ENCODE measurements around the gene SEPTIN8.

SEPTIN8 gene, protein sequence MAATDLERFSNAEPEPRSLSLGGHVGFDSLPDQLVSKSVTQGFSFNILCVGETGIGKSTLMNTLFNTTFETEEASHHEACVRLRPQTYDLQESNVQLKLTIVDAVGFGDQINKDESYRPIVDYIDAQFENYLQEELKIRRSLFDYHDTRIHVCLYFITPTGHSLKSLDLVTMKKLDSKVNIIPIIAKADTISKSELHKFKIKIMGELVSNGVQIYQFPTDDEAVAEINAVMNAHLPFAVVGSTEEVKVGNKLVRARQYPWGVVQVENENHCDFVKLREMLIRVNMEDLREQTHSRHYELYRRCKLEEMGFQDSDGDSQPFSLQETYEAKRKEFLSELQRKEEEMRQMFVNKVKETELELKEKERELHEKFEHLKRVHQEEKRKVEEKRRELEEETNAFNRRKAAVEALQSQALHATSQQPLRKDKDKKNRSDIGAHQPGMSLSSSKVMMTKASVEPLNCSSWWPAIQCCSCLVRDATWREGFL

DNA sequence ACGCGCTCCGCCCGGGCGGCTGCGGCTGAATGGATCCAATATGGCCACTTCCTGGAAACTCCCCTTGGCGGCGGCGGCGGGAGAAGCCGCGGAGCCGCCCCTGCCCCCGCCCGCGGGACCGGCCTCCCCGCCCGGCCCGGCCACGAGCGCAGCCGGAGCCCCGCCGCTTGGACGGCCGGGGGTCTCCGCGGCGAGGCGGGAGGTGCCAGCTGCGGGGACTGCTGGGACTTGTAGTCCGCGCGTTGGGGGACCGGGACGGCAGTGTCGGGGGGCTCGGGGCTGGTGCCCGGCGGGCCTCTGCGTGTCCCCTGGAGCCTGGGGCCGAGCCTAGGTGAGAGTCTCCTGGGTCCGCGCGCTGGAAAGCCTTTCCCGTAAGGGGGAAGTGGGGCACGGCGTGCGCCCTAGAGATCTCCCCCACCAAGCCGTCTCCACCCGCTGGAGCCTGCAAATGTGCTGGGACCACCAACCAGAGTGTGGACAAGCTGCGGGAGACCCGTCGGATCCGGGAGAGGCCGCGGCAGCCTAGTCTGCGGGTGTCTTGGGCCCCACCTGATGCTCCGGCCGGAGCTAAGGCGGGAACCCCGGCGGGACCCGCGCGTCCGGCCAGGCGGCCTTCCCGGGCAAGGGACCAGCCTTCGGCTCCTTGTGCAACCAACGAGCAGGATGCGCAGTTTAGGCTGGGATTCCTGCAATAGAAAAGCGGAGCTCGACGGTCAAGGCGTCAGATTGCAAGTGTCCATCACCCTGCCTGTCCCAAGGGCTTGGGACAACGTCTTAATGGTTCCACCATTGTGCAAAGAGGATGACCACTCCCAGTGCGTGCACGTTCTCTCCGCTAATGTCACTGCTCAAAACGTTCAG lies at the start of gene SEPTIN8:
Gene SEPTIN8 (minus strand): TSS at position 31 of the 861 bp plus-strand sequence. CDS start 102 bp downstream, outside the sequence.
- no peak for DNase-seq

DNA sequence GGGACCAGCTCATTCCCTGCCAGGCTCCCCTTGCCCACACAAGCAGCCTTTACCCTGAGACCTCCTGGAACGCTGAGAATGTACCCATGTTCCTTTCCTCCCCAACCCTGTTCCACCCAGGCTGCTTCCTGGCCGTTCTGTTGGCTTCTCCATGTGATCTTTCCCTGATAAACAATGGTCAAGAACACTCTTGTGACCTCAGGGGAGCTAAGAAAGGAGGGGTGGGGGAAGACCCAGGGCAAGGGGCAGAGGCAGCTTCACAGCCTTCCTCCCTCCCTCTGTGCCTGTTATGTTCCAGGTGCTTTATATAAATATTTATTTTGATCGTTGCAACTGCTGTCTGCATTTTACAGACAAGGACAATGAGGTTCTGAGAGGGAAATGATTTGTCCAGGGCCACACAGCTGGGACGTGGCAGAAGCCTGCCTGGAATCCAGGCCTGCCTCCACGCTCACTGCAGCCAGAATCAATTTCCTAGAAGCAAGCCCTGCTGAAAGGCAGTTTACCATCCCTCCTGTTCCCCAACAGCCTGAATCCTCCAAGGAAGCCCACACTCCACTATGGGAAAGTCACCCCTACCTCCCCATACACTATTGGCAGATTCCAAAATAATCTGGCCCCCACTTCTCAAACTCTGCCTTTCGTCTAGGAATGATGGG lies 49.5 kb upstream of the SEPTIN8 start:
- DNase-seq: no peak

DNA sequence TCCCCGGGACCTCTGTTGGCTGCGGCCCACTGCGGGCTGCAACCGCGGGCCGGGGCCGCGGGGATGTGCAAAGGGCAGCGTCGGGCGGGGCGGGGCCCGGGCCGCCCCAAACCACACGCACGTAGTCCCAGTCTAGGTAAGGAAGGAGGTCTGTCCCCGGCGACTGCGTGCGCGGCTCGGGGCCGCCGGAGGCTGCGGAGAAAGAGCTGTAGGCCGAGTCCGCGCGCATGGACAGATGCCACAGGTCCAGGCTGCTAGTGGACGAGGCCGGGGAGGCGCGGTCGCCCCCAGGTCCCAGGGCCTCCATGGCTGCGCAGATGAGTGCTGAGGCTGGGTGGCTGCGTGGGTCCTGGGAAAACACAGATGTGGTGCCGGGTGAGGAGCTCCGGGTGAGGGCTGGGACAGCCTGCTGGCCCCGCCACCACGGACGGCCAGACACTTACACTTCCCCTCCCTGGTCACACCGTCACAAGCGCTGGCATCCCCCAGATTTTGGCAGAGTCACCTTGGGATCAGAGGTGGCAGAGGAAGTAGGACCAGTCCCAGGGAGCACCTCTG lies 48.9 kb upstream of the SEPTIN8 start:
- DNase-seq: no peak

DNA sequence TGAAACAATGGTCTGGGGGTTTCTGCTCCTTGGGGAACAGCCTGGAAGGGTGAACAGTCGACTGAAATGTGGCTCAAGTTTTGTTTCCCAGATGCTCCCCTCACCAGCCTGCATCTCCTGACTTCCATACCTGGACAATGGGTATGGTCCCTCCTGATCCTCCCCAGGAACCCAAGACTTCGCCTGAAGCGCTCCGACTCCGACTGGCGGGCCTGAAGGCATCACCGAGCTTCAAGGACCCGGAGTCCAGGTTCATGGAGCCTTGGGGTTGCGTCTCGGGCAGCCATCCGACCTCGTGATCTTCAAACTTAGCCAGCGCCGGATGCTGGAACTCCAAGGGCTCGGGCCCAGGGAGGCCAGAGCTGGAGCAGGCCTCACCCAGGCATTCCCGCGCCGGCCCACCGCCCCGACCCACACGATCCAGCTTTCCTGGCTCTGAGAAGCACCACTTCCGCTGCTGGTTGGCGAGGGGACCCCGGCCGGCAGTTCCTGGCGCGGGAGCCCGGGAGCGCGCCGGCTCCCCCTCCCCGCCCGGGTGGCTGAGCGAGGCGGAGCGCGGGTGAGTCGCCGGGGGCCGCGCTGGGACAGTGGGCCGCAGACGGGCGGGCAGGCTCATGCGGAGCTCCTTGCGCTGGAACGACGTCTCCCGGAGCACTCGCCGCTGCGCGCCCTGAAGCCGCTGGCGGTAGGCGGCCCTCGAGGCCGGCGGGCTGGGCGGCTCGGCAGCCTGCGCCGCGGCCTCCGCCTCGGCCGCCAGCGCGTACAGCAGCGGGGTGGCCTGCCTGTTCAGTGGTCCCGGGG lies 48.2 kb upstream of the SEPTIN8 start:
- DNase-seq: no peak

DNA sequence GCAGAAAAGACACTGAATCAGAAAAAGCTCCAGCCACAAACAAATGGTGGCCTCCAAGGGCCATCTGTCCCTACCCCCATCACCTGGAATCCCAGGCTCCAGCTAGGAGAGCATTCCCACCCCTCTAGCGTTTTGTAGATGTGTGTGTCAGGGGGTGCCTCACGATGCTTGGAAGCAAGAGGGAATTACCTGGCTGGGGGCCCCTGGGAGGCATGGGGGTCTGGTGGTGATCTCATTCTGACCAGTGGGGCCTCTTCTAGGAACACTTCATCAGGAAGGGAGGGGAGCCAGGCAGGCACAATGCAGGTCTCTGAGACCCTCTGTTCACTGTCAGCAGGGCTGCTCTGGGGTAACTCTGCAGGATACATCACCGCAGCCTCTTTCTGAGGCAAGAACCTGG lies 47.4 kb upstream of the SEPTIN8 start:
- DNase-seq: no peak

DNA sequence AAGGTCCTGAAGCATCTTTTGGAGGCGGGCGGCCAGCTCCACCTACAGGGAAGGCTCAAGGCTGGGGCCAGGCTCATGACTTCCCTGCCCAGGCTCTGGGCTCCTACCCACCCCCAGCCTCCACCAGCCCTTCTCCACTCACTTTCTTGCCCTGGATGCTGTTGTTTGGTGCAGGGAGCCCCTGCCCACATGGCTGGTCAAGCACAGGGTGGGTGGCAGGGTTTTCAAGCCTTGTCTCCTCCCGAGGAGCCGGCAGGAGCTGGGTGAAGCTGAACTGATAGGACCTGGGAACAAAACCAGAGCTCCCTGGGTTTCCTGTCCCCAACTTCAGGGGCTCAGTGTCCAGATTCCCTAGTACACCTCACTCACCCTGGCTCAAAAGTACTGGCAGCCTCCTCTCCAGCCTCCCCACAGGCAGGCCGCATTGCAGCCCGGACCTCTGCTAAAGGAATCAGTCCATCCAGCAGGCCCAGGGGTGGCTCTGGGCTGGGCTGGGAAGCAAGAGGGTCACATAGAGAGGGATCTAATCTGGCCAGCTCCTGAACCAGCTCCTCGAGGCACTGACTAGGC lies 46.5 kb upstream of the SEPTIN8 start:
- no peak for DNase-seq

DNA sequence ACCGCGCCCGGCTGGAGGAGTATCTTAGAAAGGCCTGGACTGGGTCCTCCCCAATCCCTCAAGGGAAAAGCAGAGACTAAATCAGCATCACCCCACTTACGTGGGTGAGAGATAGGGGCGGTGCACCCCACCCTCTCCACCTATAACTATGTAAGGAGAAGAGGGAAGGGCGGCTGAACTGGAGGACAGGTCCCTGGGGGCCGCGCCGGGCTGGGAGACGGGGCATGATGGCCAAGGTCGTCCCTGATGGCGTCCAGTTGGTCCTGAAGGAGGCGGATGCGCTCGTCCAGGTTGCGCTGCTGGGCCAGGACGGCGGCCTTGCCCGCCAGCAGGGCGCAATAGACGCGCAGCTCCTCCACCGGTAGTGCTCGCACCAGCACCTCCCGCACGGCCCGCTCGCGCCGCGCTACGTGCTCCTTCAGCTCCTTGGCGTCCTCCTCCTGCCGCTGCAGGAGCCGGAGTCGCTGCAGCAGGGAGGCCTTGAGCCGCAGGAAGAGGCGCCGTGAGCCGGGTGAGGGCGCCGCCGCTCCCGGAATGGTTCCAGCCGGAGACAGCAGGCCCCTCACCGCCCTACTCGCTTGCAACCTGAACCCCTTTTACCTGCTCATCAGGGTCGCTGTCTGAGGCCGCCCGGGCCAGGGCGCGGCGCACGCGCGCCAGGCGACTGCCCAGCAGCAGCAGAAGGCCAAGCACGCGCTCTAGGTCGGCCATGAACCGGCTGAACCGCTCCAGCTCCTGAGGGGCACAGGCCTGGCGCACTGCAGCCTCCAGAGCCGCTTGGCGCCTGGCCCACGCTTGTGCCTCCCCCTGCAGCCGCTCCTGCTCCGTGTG lies 45.8 kb upstream of the SEPTIN8 start:
- DNase-seq: no peak

DNA sequence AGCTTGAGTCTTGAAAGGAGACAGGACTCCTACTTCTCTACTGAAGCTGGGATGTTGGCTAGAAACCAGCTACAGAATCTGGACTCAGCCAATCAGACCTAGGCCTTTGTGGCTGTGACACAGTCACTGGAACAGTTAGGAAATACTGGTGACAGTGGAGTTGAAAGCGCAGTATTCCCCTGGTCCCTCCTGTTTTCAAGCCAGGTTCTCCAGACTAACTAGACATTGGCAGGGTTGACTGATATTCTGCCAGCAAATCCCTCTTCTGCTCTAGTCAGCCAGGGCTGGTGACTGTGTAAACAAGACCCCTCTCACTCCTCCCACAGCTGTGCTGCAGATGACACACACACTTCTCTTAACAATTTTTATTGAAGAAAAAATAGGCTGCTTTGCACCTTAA lies 44.8 kb upstream of the SEPTIN8 start:
- DNase-seq: no peak

DNA sequence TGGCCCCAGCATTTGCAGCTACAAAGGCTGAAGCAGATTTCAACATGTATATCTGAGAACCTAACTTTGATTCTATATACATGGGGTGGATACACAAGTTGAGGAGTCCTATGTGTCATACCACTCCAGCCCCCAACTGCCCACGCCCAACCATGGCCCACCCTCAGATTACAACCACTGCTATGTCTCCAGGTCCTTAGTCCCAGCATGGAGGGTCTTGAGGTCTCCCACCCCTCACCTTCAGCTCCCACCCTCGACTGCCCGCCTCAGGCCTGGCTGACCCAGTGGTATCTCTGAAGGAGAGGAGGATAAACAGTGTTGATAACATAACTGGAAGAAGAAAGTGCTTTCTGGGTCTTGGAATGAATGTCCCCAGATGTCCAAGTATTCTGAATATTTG lies 44.3 kb upstream of the SEPTIN8 start:
- no peak for DNase-seq

DNA sequence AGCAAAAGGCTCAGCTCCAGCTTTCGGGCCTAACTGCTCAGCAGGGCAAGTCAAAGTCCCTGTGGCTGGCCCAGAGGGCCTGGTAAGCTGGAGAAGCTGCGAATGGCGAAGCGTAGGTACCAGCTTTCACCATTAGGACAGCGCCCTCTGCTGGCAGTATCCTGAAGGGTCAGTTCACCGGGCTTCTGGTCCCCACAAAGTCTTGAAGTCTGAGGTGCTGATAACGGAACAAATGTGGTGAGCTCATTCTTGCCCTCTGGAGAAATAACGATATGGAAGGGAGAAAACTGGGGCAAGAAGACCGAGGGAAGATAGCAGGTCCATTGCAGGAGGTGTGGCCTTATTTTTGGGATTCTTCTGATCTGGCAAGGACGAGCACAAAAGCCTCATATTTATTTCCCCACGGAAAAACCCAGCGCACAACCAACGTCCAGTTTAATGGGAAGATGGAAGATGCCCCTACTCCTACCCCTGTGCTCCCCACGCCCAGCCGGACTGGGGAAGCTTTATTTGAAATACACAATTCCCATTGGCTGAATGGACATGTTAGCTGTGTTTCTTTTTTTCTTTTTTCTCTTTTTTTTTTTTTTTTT lies 43.2 kb upstream of the SEPTIN8 start:
- peak; percentile 56 to 69 for DNase-seq

DNA sequence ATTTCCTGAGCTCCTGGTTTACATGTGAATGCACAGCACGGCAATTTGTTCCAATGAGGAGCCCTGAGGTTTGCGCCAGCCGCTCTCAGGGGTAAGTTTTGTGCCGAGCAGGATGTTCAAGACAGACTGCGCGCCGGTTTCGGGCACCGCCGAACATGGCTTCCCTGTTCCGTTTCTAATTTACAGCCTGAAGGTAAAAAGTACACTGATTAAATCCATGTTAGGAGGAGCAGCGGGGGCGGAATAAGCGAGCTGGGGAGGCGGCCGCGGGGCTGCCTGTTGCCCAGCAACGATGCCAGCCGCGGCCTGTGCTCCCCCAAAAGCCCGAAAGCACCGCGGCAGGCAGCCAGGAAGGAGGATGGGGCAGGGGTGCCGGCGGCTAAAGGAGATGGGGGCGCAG lies 42.4 kb upstream of the SEPTIN8 start:
- DNase-seq: no peak

DNA sequence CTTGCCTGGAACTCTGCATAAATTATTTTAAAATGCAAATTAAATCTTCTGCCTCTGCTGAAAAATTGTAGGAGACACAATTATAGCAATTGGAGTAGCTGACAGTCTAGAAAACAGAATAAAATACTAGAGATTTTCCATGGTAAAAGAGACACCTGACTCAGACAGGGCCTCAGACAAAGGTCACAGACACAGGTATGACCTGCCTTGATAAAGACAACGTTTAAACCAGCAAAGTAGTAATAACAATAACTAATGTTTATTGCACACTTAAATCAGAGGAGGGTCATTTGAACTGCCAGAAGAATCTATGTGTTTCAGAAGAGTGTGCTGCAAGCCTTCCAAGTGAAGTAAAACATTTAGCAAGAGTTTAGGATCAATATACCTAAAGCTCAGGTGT lies 40.0 kb upstream of the SEPTIN8 start:
- DNase-seq: no peak

DNA sequence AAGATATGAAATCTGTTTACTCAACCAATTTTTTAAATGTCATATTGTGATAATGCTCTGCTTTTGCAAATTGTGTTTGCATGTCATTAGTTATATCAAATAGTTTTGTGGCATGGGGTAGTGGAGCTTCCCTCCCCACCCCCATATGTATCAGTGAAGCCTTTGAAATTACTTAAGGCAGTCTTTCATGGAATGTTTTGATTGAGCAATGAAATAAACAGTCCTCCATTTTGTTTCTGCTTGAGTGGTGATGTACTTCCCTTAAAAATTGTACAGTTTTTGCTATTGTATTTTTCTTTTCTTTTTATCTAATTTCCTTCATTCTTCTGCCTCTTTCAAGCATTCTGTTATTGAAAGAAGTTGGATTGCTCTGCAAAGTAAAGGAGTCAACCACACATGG lies 39.5 kb upstream of the SEPTIN8 start:
- no peak for DNase-seq

DNA sequence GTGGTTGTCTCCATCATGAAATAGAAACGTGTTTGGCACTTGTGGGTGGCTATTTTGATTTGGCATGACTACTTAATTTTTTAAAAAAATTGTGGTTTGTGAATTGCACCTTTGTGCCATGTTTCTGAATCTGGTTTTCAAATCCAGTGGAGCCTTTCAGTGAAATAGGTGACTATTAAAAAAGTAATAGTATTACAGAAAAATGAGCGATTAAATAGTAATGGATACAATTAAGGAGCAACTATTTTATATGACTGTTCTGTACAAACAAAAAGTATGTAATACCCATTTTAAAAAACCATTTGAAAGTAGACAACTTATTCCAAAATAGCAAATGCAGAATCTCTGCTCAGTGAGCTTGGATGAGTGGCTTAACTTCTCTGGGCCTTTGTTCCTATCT lies 39.0 kb upstream of the SEPTIN8 start:
- no peak for DNase-seq

DNA sequence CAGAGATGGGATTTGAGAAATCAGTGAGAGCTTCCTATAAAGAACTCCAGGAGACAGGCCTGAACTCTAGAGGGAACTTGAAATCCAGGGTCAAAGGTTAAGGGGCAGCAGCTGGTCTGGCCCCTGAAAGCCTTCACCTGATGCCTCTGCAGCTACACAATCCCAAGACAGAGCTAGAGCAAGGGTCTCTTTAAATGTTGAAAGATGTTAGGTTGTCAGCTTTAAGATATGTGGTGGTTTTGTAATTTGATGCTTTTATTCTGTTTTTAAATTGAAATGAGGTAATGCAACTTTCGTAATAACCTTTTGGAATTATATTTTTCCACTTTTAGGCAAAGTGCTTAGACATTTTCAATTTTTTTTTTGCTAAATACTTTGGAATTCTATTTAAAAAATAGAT lies 38.4 kb upstream of the SEPTIN8 start:
- no peak for DNase-seq

DNA sequence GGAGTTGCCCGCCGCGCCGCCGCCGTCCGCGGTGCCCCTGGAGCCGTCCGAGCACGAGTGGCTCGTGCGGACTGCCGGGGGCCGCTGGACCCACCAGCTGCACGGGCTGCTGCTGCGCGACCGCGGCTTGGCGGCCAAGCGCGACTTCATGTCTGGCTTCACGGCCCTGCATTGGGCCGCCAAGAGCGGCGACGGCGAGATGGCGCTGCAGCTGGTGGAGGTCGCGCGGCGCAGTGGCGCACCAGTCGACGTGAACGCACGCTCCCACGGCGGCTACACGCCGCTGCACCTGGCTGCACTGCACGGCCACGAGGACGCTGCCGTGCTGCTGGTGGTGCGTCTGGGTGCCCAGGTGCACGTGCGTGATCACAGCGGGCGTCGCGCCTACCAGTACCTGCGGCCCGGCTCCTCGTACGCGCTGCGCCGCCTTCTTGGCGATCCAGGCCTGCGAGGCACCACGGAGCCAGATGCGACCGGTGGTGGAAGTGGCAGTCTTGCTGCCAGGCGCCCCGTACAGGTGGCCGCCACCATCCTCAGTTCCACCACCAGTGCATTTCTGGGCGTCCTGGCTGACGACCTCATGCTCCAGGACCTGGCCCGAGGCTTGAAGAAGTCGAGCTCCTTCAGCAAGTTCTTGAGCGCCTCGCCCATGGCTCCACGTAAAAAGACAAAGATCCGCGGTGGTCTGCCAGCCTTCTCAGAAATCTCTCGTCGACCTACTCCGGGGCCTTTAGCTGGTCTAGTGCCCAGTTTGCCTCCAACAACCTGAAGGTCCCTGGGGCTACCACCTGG lies 37.7 kb upstream of the SEPTIN8 start:
- no peak for DNase-seq

DNA sequence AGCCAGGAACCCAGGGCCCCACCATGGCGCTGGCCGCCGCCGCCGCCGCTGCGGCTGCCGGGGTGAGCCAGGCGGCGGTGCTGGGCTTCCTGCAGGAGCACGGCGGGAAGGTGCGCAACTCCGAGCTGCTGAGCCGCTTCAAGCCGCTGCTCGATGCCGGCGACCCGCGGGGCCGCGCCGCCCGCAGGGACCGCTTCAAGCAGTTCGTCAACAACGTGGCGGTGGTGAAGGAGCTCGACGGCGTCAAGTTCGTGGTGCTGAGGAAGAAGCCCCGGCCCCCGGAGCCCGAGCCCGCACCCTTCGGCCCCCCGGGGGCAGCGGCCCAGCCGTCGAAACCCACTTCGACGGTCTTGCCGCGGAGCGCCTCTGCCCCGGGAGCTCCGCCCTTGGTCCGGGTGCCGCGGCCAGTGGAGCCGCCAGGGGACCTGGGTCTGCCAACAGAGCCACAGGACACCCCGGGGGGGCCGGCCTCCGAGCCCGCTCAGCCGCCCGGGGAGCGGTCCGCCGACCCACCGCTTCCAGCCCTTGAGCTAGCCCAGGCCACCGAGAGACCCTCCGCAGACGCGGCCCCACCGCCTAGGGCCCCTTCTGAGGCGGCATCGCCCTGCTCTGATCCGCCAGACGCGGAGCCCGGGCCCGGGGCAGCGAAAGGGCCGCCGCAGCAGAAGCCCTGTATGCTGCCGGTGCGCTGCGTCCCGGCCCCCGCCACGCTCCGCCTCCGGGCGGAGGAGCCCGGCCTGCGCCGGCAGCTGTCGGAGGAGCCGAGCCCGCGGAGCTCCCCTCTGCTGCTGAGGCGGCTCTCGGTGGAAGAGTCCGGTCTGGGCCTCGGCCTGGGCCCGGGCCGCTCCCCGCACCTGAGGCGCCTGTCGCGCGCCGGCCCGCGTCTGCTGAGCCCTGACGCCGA lies 36.8 kb upstream of the SEPTIN8 start:
- DNase-seq: peak in 1 of 2 experiments; percentile 10

DNA sequence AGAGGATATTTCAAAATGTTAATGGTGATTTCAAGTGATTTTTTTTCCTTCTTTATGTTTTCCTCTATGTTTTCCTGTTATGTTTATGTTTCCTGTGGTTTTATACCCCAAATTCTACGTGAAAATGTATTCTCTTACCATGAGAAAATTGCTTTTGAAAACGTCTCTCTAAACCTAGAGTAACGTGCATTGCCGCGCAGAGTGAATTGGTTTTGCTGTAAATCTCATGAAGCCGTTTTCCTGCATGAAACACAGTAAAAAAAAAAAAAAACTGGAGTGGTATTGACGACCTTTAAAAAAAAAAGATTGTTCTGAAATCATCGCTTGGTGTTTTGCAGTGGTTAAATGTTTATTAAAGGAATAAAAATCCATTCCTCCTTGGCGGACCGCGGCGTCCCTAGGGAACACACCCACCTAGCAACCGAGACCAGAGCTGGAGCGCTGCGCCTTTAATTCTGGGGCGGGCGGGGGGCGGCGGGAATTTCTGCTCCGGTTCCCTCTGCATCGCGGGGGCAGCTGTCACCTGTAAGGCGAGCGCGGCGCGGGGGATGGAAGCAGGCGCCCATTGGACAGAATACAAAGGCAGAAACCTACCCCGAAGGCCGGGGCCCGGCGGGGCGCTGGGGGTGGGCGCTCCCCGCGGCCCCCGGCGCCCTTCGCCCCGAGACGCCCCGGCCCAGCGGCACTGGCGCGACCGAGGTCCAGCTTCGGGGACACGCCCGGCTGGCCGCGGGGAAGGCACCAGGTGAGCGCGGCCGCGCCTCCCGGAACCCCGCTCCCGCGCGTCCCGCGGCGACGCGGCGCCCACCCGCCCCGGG lies 36.0 kb upstream of the SEPTIN8 start, which contains the start of gene SOWAHA:
Gene SOWAHA (plus strand): TSS at position 522 of the 818 bp plus-strand sequence. CDS start 320 bp downstream, outside the sequence.
- peak; percentile 29 to 47 for DNase-seq

Measured in NCI-H187 (cell line).